Measurements from ENCODE around the gene STRADA. TPM values are rescaled to one million over a fixed set of nuclear protein-coding genes. Genes with fewer than 3 reads are reported as not detected.

STRADA gene
- total and polyA plus RNA-seq, 9 donors: 21.8 to 46.2 (median 34.4) TPM

GRCh38 chr17:63653050-63653449, 88.5 kb downstream of the STRADA start:
- no peak for TF ChIP-seq CTCF (IDR thresholded peaks at IDR 0.05)
- no peak for TF ChIP-seq EP300 (IDR thresholded peaks at IDR 0.05)
- no peak for TF ChIP-seq POLR2A (IDR thresholded peaks at IDR 0.05)
- no peaks in the 10 kb centered on the region for H3K36me3 ChIP-seq

More at GRCh38 chr17:63653050-63653449, 88.5 kb downstream of the STRADA start:
- DNase-seq: no peak
- Histone ChIP-seq H3K4me1 (ENCODE audit: insufficient read depth) (peaks cover 2% of the 10 kb centered on the region), H3K9me3 (no peaks in the 10 kb centered on the region), H3K27ac (no peak overlapping the region), H3K27me3 (no peaks in the 10 kb centered on the region), H3K4me3 (no peak overlapping the region)
- intact Hi-C loops (cut with DNase I): no loop called here
- WGBS, 3 donors: 3 to 10% (median 4%) methylated on average over 2 of the region's 2 CpGs

Other genes starting within 250 kb of the STRADA start
- under 1 TPM in 1 of 7 donors, not detected in 6; 0.36 TPM for gene KCNH6, start 218.4 kb downstream of the STRADA start, total RNA-seq
- gene KCNH6, start 218.4 kb downstream of the STRADA start, polyA plus RNA-seq: not detected
- gene DCAF7, start 191.3 kb downstream of the STRADA start, total RNA-seq: 10 to 100 TPM; 14.9 to 56.6 (median 49.7) TPM
- 10 to 100 TPM; 16.6 to 62.5 TPM for gene DCAF7, start 191.3 kb downstream of the STRADA start, polyA plus RNA-seq
- gene TACO1, start 140.9 kb downstream of the STRADA start, total RNA-seq: 10 to 100 TPM in 6 of 7 donors, 1 to 10 TPM in 1; 7.4 to 17.7 (median 12.5) TPM
- 10 to 100 TPM; 13.2 to 24.9 TPM for gene TACO1, start 140.9 kb downstream of the STRADA start, polyA plus RNA-seq
- 10 to 100 TPM; 32.2 to 41.0 (median 36.3) TPM for gene MAP3K3, start 119.4 kb downstream of the STRADA start, total RNA-seq
- gene MAP3K3, start 119.4 kb downstream of the STRADA start, polyA plus RNA-seq: 10 to 100 TPM; 34.0 to 36.4 TPM
- gene LIMD2, start 41.7 kb downstream of the STRADA start, total RNA-seq: 10 to 100 TPM in 4 of 7 donors, 1 to 10 TPM in 3; 2.6 to 13.2 (median 10.2) TPM
- 1 to 10 TPM; 1.5 to 9.0 TPM for gene LIMD2, start 41.7 kb downstream of the STRADA start, polyA plus RNA-seq
- gene CCDC47, start 31.8 kb upstream of the STRADA start, total RNA-seq: 10 to 100 TPM; 31.1 to 72.0 (median 63.2) TPM
- gene CCDC47, start 31.8 kb upstream of the STRADA start, polyA plus RNA-seq: 10 to 100 TPM; 32.6 to 83.6 TPM
- 100 to 1,000 TPM in 4 of 7 donors, 10 to 100 TPM in 3; 72.5 to 137 (median 104) TPM for gene DDX42, start 32.4 kb upstream of the STRADA start, total RNA-seq
- gene DDX42, start 32.4 kb upstream of the STRADA start, polyA plus RNA-seq: 100 to 1,000 TPM in 1 of 2 donors, 10 to 100 TPM in 1; 74.4 to 138 TPM
- 100 to 1,000 TPM in 2 of 7 donors, 10 to 100 TPM in 5; 36.4 to 111 (median 83.8) TPM for gene PSMC5, start 85.6 kb upstream of the STRADA start, total RNA-seq
- gene PSMC5, start 85.6 kb upstream of the STRADA start, polyA plus RNA-seq: 100 to 1,000 TPM in 1 of 2 donors, 10 to 100 TPM in 1; 96.2 to 155 TPM
- gene FTSJ3, start 85.9 kb upstream of the STRADA start, total RNA-seq: 10 to 100 TPM; 26.1 to 46.5 (median 34.7) TPM
- gene FTSJ3, start 85.9 kb upstream of the STRADA start, polyA plus RNA-seq: 10 to 100 TPM; 21.3 to 47.0 TPM
- 100 to 1,000 TPM in 1 of 7 donors, 10 to 100 TPM in 6; 46.2 to 117 (median 72.9) TPM for gene SMARCD2, start 100.9 kb upstream of the STRADA start, total RNA-seq
- 10 to 100 TPM; 47.9 to 52.7 TPM for gene SMARCD2, start 100.9 kb upstream of the STRADA start, polyA plus RNA-seq
- gene CSH2, start 131.9 kb upstream of the STRADA start, total RNA-seq: not detected
- not detected for gene CSH2, start 131.9 kb upstream of the STRADA start, polyA plus RNA-seq
- not detected for gene GH2, start 140.1 kb upstream of the STRADA start, total RNA-seq
- gene GH2, start 140.1 kb upstream of the STRADA start, polyA plus RNA-seq: not detected
- not detected for gene CSH1, start 154.8 kb upstream of the STRADA start, total RNA-seq
- gene CSH1, start 154.8 kb upstream of the STRADA start, polyA plus RNA-seq: not detected
- not detected for gene CSHL1, start 169.5 kb upstream of the STRADA start, total RNA-seq
- gene CSHL1, start 169.5 kb upstream of the STRADA start, polyA plus RNA-seq: not detected
- not detected for gene GH1, start 177.0 kb upstream of the STRADA start, total RNA-seq
- gene GH1, start 177.0 kb upstream of the STRADA start, polyA plus RNA-seq: not detected
- 1 to 10 TPM in 3 of 7 donors, under 1 TPM in 4; 0.48 to 2.0 (median 0.92) TPM for gene CD79B, start 190.5 kb upstream of the STRADA start, total RNA-seq
- 1 to 10 TPM in 1 of 2 donors, under 1 TPM in 1; 0.77 to 2.0 TPM for gene CD79B, start 190.5 kb upstream of the STRADA start, polyA plus RNA-seq
- gene SCN4A, start 231.1 kb upstream of the STRADA start, total RNA-seq: 1 to 10 TPM in 1 of 7 donors, under 1 TPM in 5, not detected in 1; 0.27 to 2.5 (median 0.60) TPM
- gene SCN4A, start 231.1 kb upstream of the STRADA start, polyA plus RNA-seq: under 1 TPM; 0.67 to 0.75 TPM